GM23248 (cell line): ENCODE data around the gene ADAM19.

Experiments
- EZH2 ChIP-seq: fragments of 200-600 bp; sonication (generic); IDR thresholded peaks from 2 replicates; pipeline ENCODE4 v1.6.1; 2018; ENCODE audit warnings: antibody characterized with exemption, mild to moderate bottlenecking; ENCODE audit not compliant: insufficient read depth, poor library complexity, severe bottlenecking
- EZH2phosphoT487 ChIP-seq: fragments of 200-600 bp; sonication (generic); IDR thresholded peaks from 2 replicates; pipeline ENCODE4 v1.6.1; 2018; ENCODE audit warnings: antibody characterized with exemption, moderate library complexity, mild to moderate bottlenecking, low read depth; ENCODE audit not compliant: insufficient read depth

DNA sequence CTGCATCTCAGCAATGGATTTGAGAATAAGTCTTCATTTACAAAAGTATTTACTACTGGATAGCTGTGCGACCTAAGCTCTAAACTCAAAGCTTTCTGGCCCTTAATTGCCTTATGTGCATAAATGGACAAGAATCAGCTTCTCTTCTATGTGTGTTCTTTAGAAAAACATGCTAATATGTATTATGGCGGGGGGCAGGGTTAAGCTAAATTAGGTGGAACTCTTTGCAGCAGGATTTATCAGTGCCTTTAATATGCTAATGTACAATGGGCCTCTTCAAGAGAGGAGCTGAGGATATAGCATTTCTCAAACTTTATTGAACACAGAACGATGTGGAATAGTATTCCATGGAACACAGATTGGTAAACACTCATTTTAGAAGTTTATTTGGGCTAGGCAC, 125.6 kb downstream of the ADAM19 start:
- TF ChIP-seq EZH2 (no peak), EZH2phosphoT487 (no peak)
